GM08714 (cell line): ENCODE data around the gene RIMBP2.

Experiments used
- H3K4me3 ChIP-seq: fragments of 200-500 bp; sonication (Bioruptor generic); 2 replicates; pipeline ENCODE4 v1.5.1; 2014; ENCODE audit warnings: mild to moderate bottlenecking, low read length, inconsistent platforms
- ZNF274 ChIP-seq: IDR thresholded peaks from 2 replicates; pipeline ENCODE4 v1.6.1; 2012; ENCODE audit warnings: mild to moderate bottlenecking, low read depth, low read length

RIMBP2 gene

DNA sequence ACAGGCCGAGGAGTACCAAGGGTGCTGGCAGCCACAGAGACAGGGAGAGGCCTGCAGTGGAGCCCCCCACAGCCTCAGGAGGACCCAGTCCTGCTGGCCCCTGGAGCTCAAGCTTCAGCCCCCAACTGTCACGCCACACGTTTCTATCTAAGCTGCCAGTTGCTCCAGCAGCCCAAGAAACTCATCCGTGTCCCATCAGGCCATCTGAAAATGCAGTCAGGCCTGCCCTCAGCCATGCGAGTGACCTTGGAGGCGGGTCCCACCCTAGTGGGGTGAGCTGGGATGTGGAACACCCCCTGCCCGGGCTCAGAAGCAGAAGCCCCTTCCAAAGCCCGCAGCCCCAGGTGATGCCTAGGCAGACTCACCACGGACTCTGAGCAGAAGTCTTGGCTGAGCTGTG, 158.9 kb downstream of the RIMBP2 start:
- no peak for TF ChIP-seq ZNF274

DNA sequence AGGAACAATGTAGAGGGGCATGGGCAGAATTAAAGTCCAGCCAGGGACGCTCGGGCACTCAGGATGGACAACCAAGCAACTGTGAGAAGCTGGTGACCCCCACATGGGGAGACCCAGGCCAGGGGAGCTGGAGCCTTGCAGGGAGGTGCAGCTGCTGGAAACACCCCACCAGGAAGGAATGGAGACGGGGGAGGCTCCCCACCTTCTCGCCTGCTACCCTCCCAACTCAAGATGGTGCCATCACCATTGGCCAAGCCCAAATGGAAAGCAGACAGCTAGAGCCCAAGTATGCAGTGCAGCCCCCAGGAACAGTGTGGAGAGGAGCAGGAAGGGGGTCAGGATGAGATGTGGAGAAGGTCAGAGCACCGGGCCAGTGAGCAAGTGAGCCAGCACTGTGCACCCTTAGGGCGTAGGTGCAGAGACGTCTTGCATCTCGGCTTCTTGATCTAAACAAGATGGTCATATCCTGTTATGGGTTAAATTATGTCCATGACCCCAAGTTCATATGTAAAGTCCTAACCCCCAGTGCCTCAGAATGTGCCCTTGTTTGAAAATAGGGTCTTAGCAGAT, 159.5 kb downstream of the RIMBP2 start:
- no peak overlapping the region for H3K4me3 ChIP-seq
- TF ChIP-seq ZNF274: no peak

More for the DNA sequence above, 158.9 kb downstream of the RIMBP2 start:
- no peak overlapping the region for H3K4me3 ChIP-seq

DNA sequence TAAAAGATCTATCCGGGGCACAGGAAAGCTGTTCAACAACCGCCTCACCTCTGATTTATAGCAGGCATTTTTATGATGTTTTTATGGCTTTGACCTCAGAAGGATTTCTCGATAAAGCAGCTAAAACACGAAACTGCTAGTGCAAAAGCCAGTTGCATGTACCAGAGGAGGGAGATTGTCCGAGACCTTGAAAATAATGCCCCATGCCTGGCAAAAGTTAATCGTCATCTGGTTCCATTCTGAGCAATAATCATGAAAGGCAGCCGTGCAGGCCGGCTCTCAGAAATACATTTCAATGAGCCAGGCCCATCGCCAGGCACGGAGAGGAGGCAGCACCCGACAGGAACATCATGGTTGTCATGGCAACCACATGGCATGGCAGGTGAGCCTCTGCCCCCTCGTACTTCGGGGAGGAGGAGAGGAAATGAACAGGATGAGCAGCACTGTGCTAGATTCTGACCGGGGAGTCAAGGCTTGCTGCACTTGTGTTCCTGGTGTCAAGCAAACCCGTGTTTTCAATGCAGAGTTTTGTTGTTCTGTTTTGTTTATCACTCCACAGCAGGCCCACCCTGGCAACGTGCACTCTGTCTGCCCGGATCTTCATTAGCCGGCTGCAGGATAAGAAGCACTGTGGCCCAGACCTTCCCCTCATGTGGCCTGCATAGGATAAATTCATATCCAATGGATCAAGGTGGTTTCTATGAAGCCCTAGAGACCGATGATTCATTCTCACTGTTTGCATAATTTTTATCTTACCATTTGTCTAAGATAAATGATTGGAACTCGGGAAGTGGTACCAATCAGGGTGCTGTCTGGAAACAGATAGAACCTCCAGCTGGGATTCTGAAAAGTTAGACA, 160.2 kb downstream of the RIMBP2 start:
- TF ChIP-seq ZNF274: no peak
- H3K4me3 ChIP-seq: no peak overlapping the region

DNA sequence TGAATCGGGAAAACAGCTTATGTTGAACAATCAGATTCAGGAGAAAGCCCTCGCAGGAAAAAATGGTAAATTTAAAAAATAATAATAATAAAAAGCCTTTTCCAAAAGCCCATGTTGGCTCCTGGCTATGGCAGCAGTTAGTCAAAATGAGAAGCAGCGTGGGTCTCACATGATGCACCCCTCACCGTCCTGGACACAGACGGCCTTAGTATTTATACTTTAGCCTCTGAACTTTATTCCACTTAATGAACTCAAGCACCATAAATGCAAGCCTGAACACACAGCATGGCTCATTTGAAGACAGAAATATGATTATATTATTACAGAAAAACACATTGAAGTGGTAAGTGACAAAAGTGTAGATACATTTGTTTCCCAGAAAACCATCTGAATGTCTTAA, 160.9 kb downstream of the RIMBP2 start:
- TF ChIP-seq ZNF274: no peak
- H3K4me3 ChIP-seq: no peak overlapping the region

DNA sequence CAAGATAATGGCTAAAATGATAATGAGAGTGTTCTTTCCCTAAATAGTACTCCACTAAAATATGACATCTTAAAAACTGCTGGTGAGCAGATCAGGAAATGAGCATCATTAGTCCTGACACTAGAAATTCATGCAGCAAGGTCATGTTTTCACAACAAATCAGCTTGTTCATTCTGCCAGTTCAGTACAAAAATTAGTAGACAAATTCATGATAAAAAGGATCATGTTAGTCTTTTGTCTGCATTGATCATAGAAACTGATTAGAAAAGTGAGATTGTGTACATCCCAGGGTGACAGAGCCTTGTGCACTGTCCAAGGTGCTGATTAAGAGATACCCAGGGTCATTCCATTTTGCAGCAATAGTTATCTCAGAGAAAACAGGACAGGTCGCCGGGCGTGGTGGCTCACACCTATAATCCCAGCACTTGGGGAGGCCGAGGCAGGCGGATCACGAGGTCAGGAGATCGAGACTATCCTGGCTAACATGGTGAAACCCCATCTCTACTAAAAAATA, 163.6 kb downstream of the RIMBP2 start:
- no peak overlapping the region for H3K4me3 ChIP-seq
- no peak for TF ChIP-seq ZNF274

DNA sequence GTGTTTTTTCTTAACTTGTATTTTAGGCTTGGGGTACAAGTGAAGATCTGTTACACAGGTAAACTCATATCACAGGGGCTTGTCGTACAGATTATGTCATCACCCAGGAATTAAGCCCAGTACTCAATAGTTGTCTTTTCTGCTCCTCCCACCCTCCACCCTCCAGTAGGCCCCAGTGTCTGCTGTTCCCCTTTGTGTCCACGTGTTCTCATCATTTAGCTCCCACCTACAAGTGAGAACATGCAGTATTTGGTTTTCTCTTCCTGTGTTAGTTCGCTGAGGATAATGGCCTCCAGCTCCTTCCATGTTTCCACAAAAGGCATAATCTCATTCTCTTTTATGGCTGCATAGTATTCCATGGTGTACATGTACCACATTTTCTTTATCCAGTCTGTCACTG, 166.7 kb downstream of the RIMBP2 start:
- no peak for TF ChIP-seq ZNF274
- no peak overlapping the region for H3K4me3 ChIP-seq

DNA sequence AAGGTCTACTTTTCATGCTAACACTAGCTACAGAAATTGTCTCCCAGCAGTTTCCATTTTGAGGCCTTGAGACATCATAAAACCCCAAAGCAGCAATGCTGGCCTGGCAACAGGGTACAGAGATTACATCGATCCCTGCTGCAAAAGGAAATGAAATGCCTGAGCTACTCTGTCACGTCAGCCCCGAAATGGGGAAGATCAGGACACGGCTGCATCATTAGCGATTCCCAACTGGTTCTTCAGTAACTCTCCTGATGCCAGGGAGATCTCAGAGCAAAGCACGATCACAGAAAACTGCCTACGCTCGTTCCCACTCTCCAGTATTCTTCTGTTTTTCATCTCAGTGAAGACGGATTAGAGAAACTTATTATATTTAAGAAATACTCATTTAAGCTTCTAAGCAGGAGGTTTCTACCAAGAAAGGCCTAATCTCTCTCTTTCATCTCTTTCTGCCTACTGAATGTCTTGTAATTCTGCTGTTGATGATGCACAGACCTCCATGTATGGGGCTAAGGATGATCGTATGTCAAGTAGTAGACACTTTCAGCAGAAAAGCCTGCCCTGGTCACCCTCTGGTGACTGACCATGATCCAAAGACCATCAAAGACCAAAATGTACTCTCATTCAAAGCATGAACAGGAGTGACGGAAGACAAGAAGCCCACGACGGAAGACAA, 168.5 kb downstream of the RIMBP2 start:
- no peak overlapping the region for H3K4me3 ChIP-seq
- TF ChIP-seq ZNF274: no peak

DNA sequence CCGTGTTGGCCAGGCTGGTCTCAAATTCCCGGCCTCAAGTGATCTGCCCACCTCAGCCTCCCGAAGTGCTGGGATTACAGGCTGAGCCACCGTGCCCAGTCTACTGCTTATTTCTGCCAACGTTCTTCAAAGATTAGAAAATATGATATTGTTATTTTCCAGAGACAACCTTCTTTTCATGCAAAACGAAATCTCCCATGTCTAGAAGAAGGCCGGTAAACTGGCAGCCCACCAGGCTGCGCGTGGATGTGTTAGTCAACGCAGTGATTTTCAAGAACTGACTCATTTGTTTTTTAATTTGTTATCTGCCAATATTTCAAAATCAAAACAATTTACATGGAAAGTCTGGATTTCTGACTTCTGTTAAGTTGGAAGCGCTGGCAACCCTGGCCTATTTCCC, 169.6 kb downstream of the RIMBP2 start:
- TF ChIP-seq ZNF274: no peak
- H3K4me3 ChIP-seq: no peak overlapping the region

DNA sequence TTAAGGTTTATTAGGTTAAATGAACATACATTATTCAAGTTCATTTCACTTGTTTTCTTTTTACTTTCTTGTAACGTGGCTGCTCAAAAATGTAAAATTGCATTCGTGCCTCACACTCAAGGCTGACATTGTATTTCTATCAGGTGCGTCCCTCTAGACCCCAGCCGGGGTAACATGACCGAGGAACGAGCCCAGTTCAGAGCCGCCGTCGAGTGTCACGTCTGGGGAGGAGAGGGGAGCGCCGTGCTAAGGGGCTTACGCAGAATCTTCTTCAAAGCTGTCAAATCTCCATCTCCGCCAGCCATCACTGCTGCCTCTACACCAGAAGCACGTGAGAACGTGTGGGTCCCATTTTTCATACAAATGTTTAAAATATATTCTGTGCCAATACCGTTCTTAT, 170.6 kb downstream of the RIMBP2 start:
- TF ChIP-seq ZNF274: no peak

DNA sequence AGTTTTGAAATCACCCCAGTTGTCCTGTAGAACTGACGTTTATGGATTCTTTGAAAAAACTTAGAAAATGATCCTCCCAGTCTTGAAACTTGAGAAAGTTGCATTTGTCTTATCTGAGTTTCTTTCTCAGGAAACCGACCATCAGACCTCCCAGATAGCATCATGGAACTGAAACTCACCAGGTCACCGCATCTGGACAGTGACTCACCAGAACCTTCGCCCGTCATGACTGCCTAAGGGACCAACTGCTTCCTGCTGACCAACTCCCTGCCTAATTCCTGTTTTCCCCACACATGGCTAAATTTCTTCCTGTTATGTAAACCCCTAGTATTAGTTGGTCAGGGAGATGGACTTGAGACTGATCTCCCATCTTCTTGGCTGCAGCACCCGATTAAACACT, 175.7 kb downstream of the RIMBP2 start:
- TF ChIP-seq ZNF274: no peak
- H3K4me3 ChIP-seq: no peak overlapping the region

More for the DNA sequence above, 170.6 kb downstream of the RIMBP2 start:
- H3K4me3 ChIP-seq: no peak overlapping the region

DNA sequence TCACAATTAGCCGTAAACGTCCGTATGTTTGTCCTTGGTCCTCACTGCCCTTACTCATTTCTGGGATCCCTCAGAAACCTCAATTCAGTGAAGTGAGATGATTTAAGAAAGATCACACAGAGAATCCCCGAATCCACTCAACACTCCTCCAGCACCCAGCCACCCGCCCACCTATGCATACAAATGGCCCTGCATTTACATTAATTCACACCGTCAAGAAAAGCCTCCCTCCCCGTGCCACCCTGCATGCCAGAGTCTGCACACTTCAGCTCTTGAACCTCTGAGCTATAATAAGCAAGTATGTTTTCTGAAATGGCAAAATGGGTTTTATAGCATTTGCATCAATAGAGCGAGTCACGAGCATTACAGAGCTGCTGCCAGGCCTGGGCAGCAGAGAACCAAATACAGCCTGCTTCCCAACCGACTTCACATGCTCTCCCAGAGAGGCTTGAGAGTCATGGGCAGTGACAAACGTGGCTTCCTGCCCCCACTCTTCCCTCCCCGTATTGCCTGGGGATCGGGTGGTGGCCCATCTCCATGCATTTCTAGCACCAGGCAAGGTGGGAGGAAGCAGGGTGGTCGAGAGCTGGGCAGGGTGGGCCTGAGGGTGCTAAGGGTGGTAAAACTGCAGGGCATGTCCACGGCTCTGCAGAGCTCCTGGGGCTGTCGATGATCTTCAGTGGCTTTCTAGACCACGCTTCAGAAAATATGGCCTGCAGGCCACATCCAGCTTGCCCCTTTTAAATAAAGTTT, 177.6 kb downstream of the RIMBP2 start:
- H3K4me3 ChIP-seq: no peak overlapping the region
- TF ChIP-seq ZNF274: no peak

DNA sequence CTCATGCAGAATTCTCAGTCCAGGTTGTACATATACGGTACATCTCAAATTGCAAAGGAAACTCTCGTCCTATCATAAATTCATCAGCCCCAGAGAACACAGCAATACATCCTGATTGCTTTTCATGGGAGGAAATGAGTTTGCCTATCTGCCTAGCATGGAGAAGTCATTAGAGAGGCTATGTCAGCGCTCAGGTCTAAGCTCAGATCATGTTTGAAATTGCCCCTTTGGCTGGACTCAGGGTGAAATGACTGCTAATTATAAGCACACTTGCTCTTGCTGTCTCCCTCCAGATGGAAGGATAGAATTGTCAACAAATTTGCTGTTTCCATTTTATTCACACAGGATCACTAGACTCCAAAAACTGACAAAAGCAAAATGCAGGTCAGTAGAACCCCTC, 178.4 kb downstream of the RIMBP2 start:
- H3K4me3 ChIP-seq: no peak overlapping the region
- TF ChIP-seq ZNF274: no peak

DNA sequence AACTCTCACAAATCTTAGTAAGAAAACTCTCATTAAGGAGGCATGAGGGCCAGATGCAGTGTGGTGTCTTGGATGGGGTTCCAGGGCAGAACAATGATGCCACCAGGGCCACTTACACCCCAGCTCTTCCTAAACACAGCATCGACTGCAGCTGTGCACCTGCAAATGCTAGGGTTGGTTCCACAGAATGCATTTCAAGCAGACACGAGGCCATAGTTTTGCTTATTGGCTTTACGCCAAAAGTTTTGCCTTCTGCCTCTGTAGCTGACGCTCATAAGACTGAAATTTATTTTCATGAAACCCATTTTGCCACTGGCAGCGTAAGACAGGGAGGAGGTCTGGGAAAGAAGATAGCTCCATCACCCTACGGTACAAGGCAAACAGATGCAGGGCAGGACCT, 179.0 kb downstream of the RIMBP2 start:
- no peak for TF ChIP-seq ZNF274
- no peak overlapping the region for H3K4me3 ChIP-seq

DNA sequence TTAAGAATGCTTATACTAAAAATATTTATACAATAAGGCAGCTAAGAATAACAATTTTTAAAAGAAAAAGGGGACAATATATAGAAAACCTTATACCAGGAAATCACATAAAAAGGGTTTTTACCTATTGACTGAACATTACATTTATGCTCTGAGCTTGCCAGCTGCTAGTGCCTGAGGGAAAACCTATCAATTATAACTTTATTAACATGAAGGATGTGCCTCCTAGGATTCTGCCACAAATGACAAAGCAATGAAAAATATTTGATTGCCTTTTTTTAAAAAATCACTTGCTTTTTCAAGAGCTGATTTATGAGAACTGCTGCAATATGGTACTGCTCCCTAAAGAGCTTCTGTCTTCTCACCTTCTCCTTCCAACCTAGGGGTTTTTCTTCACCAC, 185.7 kb downstream of the RIMBP2 start:
- no peak overlapping the region for H3K4me3 ChIP-seq
- TF ChIP-seq ZNF274: no peak
